HG02678 (cell line): Measurements from ENCODE around the gene ITGB7.
"Not testable (repeated sequence)": the region's sequence is repeated elsewhere in the genome, so short reads cannot be mapped to it uniquely, and the experiment has no call there.

Experiments used
- ATAC-seq: cut with Tn5 transposase; IDR thresholded peaks from one replicate; pipeline ENCODE4 v1.9.1; 2021; ENCODE audit warnings: mild to moderate bottlenecking, moderate library complexity; ENCODE audit not compliant: unreplicated experiment

The ITGB7 gene

GRCh38 chr12:53180220-53180930, 26.7 kb downstream of the ITGB7 start, which contains the start of the genes CSAD and ZNF740:
Gene CSAD, minus strand, starts transcription at chr12:53180925. Its CDS starts 7,455 bp downstream, at chr12:53173470.
Gene ZNF740, plus strand, starts transcription at chr12:53180722. Its CDS starts 1,262 bp downstream, at chr12:53181984.
- ATAC-seq: peak; percentile 94

- peak; percentile 4 for ATAC-seq
Observed at GRCh38 chr12:53179687-53180219, 27.3 kb downstream of the ITGB7 start.

- ATAC-seq: not testable (repeated sequence)
Observed at GRCh38 chr12:53178803-53179202, 28.2 kb downstream of the ITGB7 start.

GRCh38 chr12:53177447-53177846, 29.6 kb downstream of the ITGB7 start:
- not testable (repeated sequence) for ATAC-seq

GRCh38 chr12:53176750-53177149, 30.3 kb downstream of the ITGB7 start:
- ATAC-seq: no peak

GRCh38 chr12:53174881-53175491, 32.1 kb downstream of the ITGB7 start:
- ATAC-seq: no peak

- no peak for ATAC-seq
Observed at GRCh38 chr12:53173085-53173715, 33.9 kb downstream of the ITGB7 start.

- no peak for ATAC-seq
Observed at GRCh38 chr12:53172352-53172751, 34.7 kb downstream of the ITGB7 start.

GRCh38 chr12:53171725-53172329, 35.2 kb downstream of the ITGB7 start:
- no peak for ATAC-seq

GRCh38 chr12:53170876-53171724, 36.0 kb downstream of the ITGB7 start:
- ATAC-seq: no peak

GRCh38 chr12:53170215-53170614, 36.8 kb downstream of the ITGB7 start:
- no peak for ATAC-seq

- no peak for ATAC-seq
Observed at GRCh38 chr12:53169644-53170043, 37.4 kb downstream of the ITGB7 start.

GRCh38 chr12:53166837-53167236, 40.2 kb downstream of the ITGB7 start:
- ATAC-seq: no peak

- not testable (repeated sequence) for ATAC-seq
Observed at GRCh38 chr12:53163008-53163407, 44.0 kb downstream of the ITGB7 start.

- no peak for ATAC-seq
Observed at GRCh38 chr12:53161119-53161911, 45.7 kb downstream of the ITGB7 start.

GRCh38 chr12:53160673-53161072, 46.4 kb downstream of the ITGB7 start:
- no peak for ATAC-seq

- ATAC-seq: no peak
Observed at GRCh38 chr12:53160000-53160399, 47.1 kb downstream of the ITGB7 start.

- no peak for ATAC-seq
Observed at GRCh38 chr12:53159195-53159839, 47.7 kb downstream of the ITGB7 start.

GRCh38 chr12:53152390-53152789, 54.7 kb downstream of the ITGB7 start:
- no peak for ATAC-seq
